DOHH2 (cell line): ENCODE results near the gene SLC12A7.

Source experiments
- H3F3A ChIP-seq: fragments of 200-600 bp; sonication (generic), shearing (Covaris generic); 2 replicates; pipeline ENCODE4 v1.6.0; 2016; ENCODE audit warnings: antibody characterized with exemption, mild to moderate bottlenecking; ENCODE audit not compliant: control insufficient read depth, insufficient read depth
- H3K27ac ChIP-seq: fragments of 200-600 bp; sonication (generic); 2 replicates; pipeline ENCODE4 v1.5.1; 2014; ENCODE audit warnings: low read depth, mild to moderate bottlenecking, low read length, moderate library complexity
- H3K27me3 ChIP-seq: fragments of 200-600 bp; sonication (generic); 2 replicates; pipeline ENCODE4 v1.6.1; 2014; ENCODE audit warnings: mild to moderate bottlenecking, low read length, mixed read lengths; ENCODE audit not compliant: control insufficient read depth
- H3K36me3 ChIP-seq: fragments of 200-600 bp; sonication (generic); 2 replicates; pipeline ENCODE4 v1.6.1; 2014; ENCODE audit warnings: mild to moderate bottlenecking, low read length, moderate library complexity, mixed read lengths; ENCODE audit not compliant: control insufficient read depth
- H3K4me1 ChIP-seq: fragments of 200-600 bp; sonication (generic); 2 replicates; pipeline ENCODE4 v1.6.1; 2014; ENCODE audit warnings: mild to moderate bottlenecking, low read length, mixed read lengths; ENCODE audit not compliant: control insufficient read depth
- H3K4me2 ChIP-seq: fragments of 200-600 bp; sonication (generic); 2 replicates; pipeline ENCODE4 v1.6.0; 2014; ENCODE audit warnings: mild to moderate bottlenecking, low read length, moderate library complexity
- H3K4me3 ChIP-seq: fragments of 200-600 bp; sonication (generic); 2 replicates; pipeline ENCODE4 v1.5.1; 2014; ENCODE audit warnings: mild to moderate bottlenecking, low read length, mixed read lengths
- H3K79me2 ChIP-seq: fragments of 200-600 bp; sonication (generic); 2 replicates; pipeline ENCODE4 v1.6.1; 2014; ENCODE audit warnings: mild to moderate bottlenecking, low read length, mixed read lengths; ENCODE audit not compliant: control insufficient read depth
- H3K9me2 ChIP-seq: fragments of 200-600 bp; sonication (generic); replicated peaks from 2 replicates; pipeline ENCODE4 v1.6.1; 2014; ENCODE audit warnings: mild to moderate bottlenecking, low read length, mixed read lengths; ENCODE audit not compliant: control insufficient read depth
- H3K9me3 ChIP-seq: fragments of 200-600 bp; sonication (generic); 2 replicates; pipeline ENCODE4 v1.6.1; 2014; ENCODE audit warnings: antibody characterized with exemption, low read length, mixed read lengths; ENCODE audit not compliant: control insufficient read depth, insufficient read depth
- H4K20me1 ChIP-seq: fragments of 200-600 bp; sonication (generic); 2 replicates; pipeline ENCODE4 v1.6.0; 2014; ENCODE audit warnings: low read depth, mild to moderate bottlenecking, antibody characterized with exemption, low read length, moderate library complexity; ENCODE audit not compliant: control insufficient read depth, insufficient read depth
- EZH2phosphoT487 ChIP-seq: fragments of 200-600 bp; sonication (generic); IDR thresholded peaks from 2 replicates; pipeline ENCODE4 v1.6.1; 2017; ENCODE audit warnings: borderline replicate concordance, mild to moderate bottlenecking, antibody characterized with exemption, low read length, moderate library complexity, mixed read lengths
- TF ChIP-seq, protein P1 (sequence below): fragments of 200-600 bp; sonication (generic); IDR thresholded peaks from one replicate; pipeline ENCODE4 v1.5.1; 2014; ENCODE audit warnings: antibody characterized with exemption, mild to moderate bottlenecking, low read depth, low read length; ENCODE audit not compliant: poor library complexity, severe bottlenecking

SLC12A7 gene

DNA sequence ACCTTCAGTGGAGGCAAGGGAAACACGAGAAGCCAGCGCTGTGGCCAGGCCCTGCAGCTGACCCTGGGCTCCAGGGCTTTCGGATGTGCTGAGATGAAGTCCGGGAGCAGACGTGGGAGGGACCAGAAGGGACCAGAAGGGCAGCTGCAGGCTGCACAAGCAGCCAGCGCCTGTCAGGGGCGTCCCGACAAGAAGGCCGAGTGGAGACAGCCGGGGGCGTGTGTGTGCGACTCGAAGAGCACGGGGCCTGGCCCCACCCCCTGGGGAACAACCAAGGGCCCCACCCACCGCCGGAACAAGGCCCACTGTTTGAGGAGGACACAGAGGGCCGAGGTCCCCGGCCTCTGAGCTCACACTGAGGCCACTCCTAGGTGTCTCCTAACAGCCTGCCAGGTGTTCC, 31.4 kb downstream of the SLC12A7 start:
- Histone ChIP-seq H3K27me3 (no peaks in the 10 kb centered on the region), H3K4me1 (no peaks in the 10 kb centered on the region), H3K79me2 (no peaks in the 10 kb centered on the region), H3K4me3 (no peak overlapping the region), H3K9me2 (no peaks in the 10 kb centered on the region), H4K20me1 (no peaks in the 10 kb centered on the region), H3K9me3 (peaks cover 19% of the 10 kb centered on the region; the same call in 1 of the 2 replicates), H3F3A (no peaks in the 10 kb centered on the region), H3K27ac (no peak overlapping the region), H3K4me2 (no peak overlapping the region), H3K36me3 (no peaks in the 10 kb centered on the region)
- TF ChIP-seq EZH2phosphoT487 = no peak
- TF ChIP-seq, protein P1, sequence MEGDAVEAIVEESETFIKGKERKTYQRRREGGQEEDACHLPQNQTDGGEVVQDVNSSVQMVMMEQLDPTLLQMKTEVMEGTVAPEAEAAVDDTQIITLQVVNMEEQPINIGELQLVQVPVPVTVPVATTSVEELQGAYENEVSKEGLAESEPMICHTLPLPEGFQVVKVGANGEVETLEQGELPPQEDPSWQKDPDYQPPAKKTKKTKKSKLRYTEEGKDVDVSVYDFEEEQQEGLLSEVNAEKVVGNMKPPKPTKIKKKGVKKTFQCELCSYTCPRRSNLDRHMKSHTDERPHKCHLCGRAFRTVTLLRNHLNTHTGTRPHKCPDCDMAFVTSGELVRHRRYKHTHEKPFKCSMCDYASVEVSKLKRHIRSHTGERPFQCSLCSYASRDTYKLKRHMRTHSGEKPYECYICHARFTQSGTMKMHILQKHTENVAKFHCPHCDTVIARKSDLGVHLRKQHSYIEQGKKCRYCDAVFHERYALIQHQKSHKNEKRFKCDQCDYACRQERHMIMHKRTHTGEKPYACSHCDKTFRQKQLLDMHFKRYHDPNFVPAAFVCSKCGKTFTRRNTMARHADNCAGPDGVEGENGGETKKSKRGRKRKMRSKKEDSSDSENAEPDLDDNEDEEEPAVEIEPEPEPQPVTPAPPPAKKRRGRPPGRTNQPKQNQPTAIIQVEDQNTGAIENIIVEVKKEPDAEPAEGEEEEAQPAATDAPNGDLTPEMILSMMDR = no peak

DNA sequence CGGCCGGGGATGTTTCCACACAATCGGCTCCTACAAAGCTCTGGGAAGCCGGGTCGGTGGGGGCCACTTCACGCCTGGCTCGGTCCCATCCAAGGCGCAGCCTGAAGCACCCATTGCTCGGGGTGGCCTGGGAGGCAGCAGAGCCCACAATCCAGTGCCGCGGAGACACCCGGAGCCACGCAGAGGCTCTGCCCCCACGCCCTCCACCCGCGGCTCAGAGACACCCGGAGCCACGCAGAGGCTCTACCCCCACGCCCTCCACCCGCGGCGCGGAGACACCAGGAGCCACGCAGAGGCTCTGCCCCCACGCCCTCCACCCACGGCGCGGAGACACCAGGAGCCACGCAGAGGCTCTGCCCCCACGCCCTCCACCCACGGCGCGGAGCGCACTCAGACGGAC, 31.9 kb downstream of the SLC12A7 start:
- H3K9me3 ChIP-seq = peaks cover 15% of the 10 kb centered on the region; the same call in 1 of the 2 replicates
- no peak overlapping the region for H3K27ac ChIP-seq
- H3F3A ChIP-seq = no peaks in the 10 kb centered on the region
- no peaks in the 10 kb centered on the region for H3K4me1 ChIP-seq
- no peak overlapping the region for H3K4me3 ChIP-seq
- TF ChIP-seq, protein P1 = no peak
- TF ChIP-seq EZH2phosphoT487 = no peak
- H3K36me3 ChIP-seq = no peaks in the 10 kb centered on the region
- H3K9me2 ChIP-seq = no peaks in the 10 kb centered on the region
- H4K20me1 ChIP-seq = no peaks in the 10 kb centered on the region
- H3K79me2 ChIP-seq = no peaks in the 10 kb centered on the region
- no peak overlapping the region for H3K4me2 ChIP-seq
- H3K27me3 ChIP-seq = no peaks in the 10 kb centered on the region

- Histone ChIP-seq H4K20me1 (no peaks in the 10 kb centered on the region), H3K4me3 (no peak overlapping the region), H3K4me1 (no peaks in the 10 kb centered on the region), H3K9me2 (no peaks in the 10 kb centered on the region), H3K36me3 (no peaks in the 10 kb centered on the region), H3K79me2 (no peaks in the 10 kb centered on the region), H3K27me3 (no peaks in the 10 kb centered on the region), H3K9me3 (peaks cover 10% of the 10 kb centered on the region; the same call in 1 of the 2 replicates), H3K4me2 (no peak overlapping the region), H3K27ac (no peak overlapping the region), H3F3A (no peaks in the 10 kb centered on the region)
- TF ChIP-seq, protein P1 = no peak
- no peak for TF ChIP-seq EZH2phosphoT487
These were observed 32.4 kb downstream of the SLC12A7 start for GRCh38 chr5:1079486-1079885.
